NCI-H1436 (cell line): ENCODE results near the gene PRDX6.
"Not testable (repeated sequence)": the region's sequence is repeated elsewhere in the genome, so short reads cannot be mapped to it uniquely, and the experiment has no call there.

ENCODE experiments used
- DNase-seq: peaks from one replicate; lab custom pipeline; 2025; lab: John Stamatoyannopoulos, UW

PRDX6 gene

GRCh38 chr1:173469656-173470055 is 7.5 kb upstream of the PRDX6 start:
- no peak for DNase-seq

DNA sequence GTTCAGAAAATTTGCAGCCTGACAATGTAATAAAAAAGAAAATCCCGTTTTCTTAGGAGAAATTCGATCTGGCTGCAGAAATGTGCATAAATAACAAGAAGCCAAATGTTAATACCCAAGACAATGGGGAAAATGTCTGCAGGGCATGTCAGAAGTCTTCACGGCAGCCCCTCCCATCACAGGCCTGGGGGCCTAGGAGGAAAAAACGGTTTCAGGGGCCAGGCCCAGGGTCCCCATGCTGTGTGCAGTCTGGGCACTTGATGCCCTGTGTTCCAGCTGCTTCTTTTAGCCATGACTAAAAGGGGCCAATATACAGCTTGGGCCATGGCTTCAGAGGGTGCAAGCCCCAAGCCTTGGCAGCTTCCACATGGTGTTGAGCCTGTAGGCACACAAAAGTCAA is 6.5 kb upstream of the PRDX6 start:
- no peak for DNase-seq

DNA sequence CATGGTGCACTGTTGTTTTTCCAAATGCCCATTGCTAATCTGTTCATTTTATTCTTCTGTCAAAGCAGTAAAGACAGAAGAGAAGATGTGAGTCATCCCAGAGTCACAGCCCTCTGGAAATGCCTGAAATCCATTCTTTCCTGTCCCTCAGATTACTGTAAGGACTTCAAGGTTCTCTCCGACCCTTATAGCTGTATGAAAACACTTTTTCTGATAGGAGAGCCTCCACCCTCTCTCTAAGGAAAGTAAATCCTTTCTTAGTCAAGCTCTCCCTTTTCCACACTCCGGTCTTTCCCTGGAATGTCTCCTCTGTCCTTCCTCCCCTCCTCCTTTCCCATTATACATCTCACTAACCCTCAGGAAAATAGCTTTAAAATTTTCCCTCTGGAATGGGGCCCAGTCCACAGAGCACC is 3.5 kb upstream of the PRDX6 start:
- no peak for DNase-seq

DNA sequence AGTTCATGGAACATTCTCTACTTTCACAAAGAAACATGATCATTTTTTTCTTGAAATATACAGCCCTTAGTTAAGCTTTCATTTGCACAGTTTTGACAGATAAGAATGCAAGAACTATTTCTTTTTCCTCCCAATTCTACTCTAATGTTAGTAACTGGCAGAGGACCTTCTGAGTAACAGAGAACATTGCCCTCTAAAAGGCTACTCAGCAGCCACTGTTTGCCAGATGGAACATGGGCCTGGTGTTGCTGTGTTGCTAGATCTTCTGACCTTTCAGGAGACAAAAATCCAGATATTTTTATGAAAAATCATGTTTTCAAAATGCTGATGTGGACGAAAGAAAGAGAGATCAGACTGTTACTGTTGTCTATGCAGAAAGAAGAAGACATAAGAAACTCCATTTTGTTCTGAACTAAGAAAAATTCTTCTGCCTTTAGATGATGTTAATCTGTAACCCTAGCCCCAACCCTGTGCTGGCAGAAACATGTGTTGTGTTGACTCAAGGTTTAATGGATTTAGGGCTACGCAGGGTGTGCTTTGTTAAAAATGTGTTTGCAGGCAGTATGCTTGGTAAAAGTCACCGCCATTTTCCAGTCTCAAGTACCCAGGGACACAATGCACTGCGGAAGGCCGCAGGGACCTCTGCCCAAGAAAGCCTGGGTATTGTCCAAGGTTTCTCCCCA is 2.9 kb upstream of the PRDX6 start:
- no peak for DNase-seq

DNA sequence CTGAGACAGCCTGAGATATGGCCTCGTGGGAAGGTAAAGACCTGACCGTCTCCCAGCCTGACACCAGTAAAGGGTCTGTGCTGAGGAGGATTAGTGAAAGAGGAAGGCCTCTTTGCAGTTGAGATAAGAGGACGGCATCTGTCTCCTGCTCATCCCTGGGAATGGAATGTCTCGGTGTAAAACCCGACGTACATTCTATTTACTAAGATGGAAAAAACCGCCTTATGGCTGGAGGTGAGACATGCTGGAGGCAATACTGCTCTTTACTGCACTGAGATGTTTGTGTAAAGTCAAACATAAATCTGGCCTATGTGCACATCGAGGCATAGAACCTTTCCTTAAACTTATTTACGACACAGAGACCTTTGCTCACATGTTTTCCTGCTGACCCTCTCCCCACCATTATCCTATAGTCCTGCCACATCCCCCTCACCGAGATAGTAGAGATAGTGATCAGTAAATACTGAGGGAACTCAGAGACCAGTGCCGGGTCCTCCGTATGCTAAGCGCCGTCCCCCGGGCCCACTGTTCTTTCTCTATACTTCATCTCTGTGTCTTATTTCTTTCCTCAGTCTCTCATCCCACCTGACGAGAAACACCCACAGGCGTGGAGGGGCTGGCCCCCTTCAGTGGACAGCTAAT is 2.2 kb upstream of the PRDX6 start:
- not testable (repeated sequence) for DNase-seq

GRCh38 chr1:173475564-173476196 is 1.5 kb upstream of the PRDX6 start:
- no peak for DNase-seq

- DNase-seq: no peak
These were observed 904 bp upstream of the PRDX6 start for GRCh38 chr1:173476197-173476664.

- peak; percentile 87 for DNase-seq
These were observed 360 bp upstream of the PRDX6 start for GRCh38 chr1:173476665-173477285.

- no peak for DNase-seq
These were observed 1.0 kb downstream of the PRDX6 start for GRCh38 chr1:173478094-173478674.

- DNase-seq: no peak
These were observed 2.5 kb downstream of the PRDX6 start for GRCh38 chr1:173479649-173480048.

GRCh38 chr1:173481195-173481772 is 4.1 kb downstream of the PRDX6 start:
- no peak for DNase-seq

DNA sequence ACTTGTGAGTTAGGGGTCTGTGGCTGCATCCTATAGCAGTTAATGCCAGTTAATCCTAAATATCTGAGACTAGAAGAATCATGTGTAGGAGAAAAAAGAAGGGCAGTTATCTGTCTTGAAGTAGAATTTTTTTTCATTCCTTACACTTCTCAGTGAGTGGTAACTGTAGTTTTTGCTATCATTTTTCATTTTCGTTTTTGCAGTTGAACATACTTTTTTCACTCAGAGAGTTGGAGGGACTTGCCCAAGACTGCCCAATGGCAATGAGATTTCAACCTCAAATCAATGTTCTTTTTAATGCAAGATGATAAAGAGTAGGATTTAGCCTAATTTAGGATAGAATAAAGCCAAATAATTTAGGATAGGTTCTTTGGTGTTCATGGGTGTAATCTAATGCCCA is 5.5 kb downstream of the PRDX6 start:
- DNase-seq: no peak

DNA sequence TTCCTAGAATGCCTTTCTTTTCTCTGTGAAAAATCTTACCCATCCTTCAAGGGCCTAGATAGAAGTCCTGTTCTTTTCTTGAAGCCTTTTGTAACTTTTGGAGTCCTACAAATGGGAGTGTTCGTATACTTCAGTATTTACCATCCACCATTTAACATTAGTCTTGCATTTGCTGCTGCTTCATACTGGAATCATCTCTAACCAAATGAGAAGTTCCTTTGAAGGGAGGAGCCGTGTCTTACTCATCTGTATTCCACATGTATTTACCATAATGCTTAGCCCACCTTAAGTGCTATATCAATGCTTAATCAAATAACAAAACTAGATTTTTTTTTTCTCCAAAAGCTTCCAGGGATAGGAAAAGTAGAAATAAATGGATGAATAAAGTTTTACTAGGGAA is 7.1 kb downstream of the PRDX6 start:
- no peak for DNase-seq

DNA sequence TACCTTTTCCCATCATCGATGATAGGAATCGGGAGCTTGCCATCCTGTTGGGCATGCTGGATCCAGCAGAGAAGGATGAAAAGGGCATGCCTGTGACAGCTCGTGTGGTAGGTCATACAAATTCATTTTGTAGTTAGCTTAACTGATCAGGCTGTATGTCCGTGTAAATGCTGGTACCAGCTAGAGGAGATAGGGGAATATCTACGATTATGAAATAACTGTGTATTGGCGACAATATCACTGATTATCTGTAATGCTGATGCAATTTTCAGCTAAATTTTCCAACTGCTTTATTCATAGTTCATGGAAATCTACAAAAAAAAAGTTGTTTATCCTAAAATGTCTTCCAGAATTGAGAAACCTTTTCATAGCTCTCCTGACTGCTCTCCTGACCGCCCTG is 8.3 kb downstream of the PRDX6 start:
- DNase-seq: no peak

DNA sequence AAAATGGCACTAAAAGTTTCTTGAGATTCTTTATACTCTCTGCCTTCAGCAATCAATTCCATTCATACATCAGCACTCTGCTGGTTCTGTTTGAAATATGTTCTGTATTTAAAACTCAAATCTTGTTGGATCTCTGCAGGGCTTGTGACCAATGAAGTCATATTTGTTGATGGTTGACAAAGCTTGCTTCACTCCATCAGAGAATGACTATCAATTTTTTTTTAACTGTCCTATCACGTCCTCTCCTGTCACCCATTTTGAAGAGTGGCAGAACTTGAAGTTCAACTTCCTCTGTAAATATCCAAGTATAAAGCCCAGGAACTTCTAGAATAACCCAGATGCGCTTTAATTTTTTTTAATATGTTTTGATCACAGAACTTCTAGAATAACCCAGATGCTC is 10.9 kb downstream of the PRDX6 start:
- no peak for DNase-seq

DNA sequence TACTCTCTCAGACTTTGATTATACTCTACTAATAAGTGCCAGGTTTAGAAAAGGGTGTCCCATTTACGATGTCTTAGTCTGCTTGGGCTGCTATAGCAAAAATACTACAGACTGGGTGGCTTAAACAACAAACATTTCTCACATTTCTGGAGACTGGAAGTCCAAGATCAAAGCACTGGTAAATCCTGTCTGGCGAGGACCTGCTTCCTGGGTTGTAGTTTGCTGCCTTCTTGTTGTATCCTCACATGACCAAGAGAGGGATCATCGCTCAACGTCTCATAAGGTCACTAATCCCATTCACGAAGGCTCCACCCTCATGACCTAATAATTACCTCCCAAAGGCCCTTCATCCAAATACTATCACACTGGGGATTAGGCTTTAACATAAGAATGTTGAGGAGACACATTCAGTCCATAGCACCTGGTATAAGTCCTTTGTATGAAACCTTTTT is 12.0 kb downstream of the PRDX6 start:
- no peak for DNase-seq

DNA sequence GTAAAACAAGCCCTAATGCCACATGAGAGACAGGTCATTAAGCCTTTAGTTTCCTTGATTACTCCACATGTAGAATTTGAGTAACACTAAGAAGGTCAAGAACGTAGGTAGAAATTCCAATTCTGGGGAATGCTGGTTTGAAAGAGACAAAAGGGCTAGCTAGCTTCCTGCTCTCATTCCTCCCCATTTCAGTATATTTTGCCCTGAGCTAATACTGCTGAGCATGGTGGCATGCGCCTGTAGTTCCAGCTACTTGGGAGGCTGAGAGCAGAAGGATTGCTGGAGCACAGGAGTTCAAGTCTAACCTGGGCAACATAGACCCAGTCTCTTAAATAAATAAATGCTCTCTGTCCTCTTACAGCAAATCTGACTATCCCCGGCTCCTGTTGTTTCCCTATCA is 12.8 kb downstream of the PRDX6 start:
- no peak for DNase-seq

DNA sequence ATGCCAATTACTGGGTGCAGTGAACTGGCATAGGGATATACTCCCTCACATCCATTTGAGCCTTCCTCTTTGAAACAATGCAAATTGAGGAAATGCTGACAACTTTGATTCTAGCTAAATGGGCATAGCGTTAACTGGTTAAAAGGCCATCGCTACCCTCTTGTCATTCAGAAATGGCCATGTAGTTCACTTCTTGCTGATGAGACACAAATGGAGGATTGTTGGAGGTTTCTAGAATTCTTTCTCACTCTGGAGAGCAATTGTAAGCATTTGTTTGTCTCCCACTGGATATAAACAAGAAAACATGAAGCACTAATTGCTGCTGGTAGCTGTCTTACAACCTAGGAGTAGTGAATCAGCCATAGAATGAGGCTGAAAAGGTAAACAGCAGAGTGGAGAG is 14.4 kb downstream of the PRDX6 start:
- no peak for DNase-seq

- not testable (repeated sequence) for DNase-seq
These were observed 16.0 kb downstream of the PRDX6 start for GRCh38 chr1:173493125-173493524.

- no peak for DNase-seq
These were observed 18.6 kb downstream of the PRDX6 start for GRCh38 chr1:173495609-173496267.

DNA sequence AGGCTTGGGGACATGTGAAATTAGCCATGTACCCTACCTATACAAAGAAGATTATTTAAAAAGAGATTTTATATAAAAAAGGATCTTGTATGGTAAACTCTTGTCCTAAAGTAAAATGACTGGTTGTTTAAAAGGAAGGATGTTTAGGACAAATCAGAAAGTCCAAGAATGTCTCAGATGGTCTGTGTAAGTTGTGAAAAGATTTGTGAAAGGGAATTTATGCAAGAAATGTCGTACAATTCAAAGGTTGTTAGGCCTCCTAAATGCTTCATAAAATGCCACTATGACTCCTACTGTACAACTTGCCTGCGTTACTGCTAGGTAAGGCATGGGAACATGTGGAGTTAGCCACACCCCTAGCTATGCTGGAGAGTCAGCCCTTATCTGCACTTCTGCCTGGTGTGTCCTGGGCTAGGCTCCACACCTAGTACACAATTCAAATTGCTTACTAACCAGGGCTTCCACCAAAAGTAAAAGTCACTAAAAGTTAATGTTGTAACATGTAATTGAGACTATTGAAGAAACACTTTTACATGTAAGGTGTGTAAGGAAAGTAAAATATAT is 19.7 kb downstream of the PRDX6 start:
- no peak for DNase-seq
